Activated CD4-positive, alpha-beta memory T cell treated with anti-CD3 and anti-CD28 coated beads, Interleukin-2, amount 10 ng/mL, durations not matched to agents 7 days and 5 days (primary cell): Measurements from ENCODE around the gene FAM13A. TPM values are rescaled to one million over a fixed set of nuclear protein-coding genes. Genes with fewer than 3 reads are reported as not detected.
A peak's percentile ranks its signal among the peaks of the same experiment; 100 is the strongest.

ENCODE experiments used
- CTCF ChIA-PET: fragments of 350-600 bp; sonication (Branson Sonifier 250); formaldehyde crosslinking; loops from one replicate; lab custom pipeline; 2021; ENCODE audit warnings: antibody characterized with exemption, inconsistent platforms; lab: Charles Lee
- POLR2A ChIA-PET: fragments of 350-600 bp; sonication (Branson Sonifier 250); formaldehyde crosslinking; loops from one replicate; lab custom pipeline; 2021; ENCODE audit warnings: antibody characterized with exemption; lab: Charles Lee
- DNase-seq: peaks from one replicate; pipeline ENCODE4 v3.0.0-alpha.2; 2020
- H3K27ac Mint-ChIP-seq: one replicate; pipeline ENCODE4 v1.8.0; 2021; ENCODE audit warnings: mild to moderate bottlenecking, mixed read lengths
- H3K27me3 Mint-ChIP-seq: one replicate; pipeline ENCODE4 v1.8.0; 2021; ENCODE audit warnings: mixed read lengths
- H3K36me3 Mint-ChIP-seq: one replicate; pipeline ENCODE4 v1.8.0; 2021; ENCODE audit warnings: low read depth, mixed read lengths
- H3K4me1 Mint-ChIP-seq: one replicate; pipeline ENCODE4 v1.8.0; 2021; ENCODE audit warnings: mixed read lengths
- H3K4me3 Mint-ChIP-seq: one replicate; pipeline ENCODE4 v1.8.0; 2021; ENCODE audit warnings: mild to moderate bottlenecking, mixed read lengths
- H3K9me3 Mint-ChIP-seq: one replicate; pipeline ENCODE4 v1.8.0; 2021; ENCODE audit warnings: mixed read lengths
- total RNA-seq, 2 experiments: library from RNA; stranded (reverse); gene quantifications; one replicate each; pipeline ENCODE4 v1.2.3, GENCODE V29; 2021

FAM13A gene
- total RNA-seq, 2 experiments from 2014 or later, result 9.5 to 10.1 TPM

GRCh38 chr4:88697141-88697540 lies 359.8 kb downstream of the FAM13A start:
- no peaks in the 10 kb centered on the region for H3K27me3 Mint-ChIP-seq
- ChIA-PET POLR2A (no interaction called here), CTCF (interaction anchor here (1.0 kb wide), 1 partner anchor 158 kb away, joined by 4 read pairs; no protein-coding TSS in a partner anchor)
- H3K9me3 Mint-ChIP-seq, result no peaks in the 10 kb centered on the region
- DNase-seq, result no peak
- H3K36me3 Mint-ChIP-seq, result peaks cover 6% of the 10 kb centered on the region
- H3K4me1 Mint-ChIP-seq, result peaks cover 13% of the 10 kb centered on the region
- no peak overlapping the region for H3K27ac Mint-ChIP-seq
- peak overlapping the region; percentile 79 for H3K4me3 Mint-ChIP-seq

GRCh38 chr4:88696630-88697029 lies 360.4 kb downstream of the FAM13A start:
- POLR2A ChIA-PET, result interaction anchor here (1.4 kb wide), 1 partner anchor 40 kb away, joined by 3 read pairs; no protein-coding TSS in a partner anchor
- no peak for DNase-seq
- no peaks in the 10 kb centered on the region for H3K27me3 Mint-ChIP-seq
- CTCF ChIA-PET, result interaction anchor here (1.2 to 1.6 kb wide), 2 partner anchors 37 to 157 kb away, joined by 4 to 7 read pairs; no protein-coding TSS in a partner anchor
- H3K4me1 Mint-ChIP-seq, result peaks cover 13% of the 10 kb centered on the region
- H3K36me3 Mint-ChIP-seq, result peaks cover 6% of the 10 kb centered on the region
- peak overlapping the region; percentile 79 for H3K4me3 Mint-ChIP-seq
- H3K9me3 Mint-ChIP-seq, result no peaks in the 10 kb centered on the region
- no peak overlapping the region for H3K27ac Mint-ChIP-seq

- Mint-ChIP-seq H3K4me1 (peaks cover 12% of the 10 kb centered on the region), H3K4me3 (no peak overlapping the region), H3K27ac (no peak overlapping the region), H3K9me3 (no peaks in the 10 kb centered on the region), H3K36me3 (peaks cover 20% of the 10 kb centered on the region), H3K27me3 (no peaks in the 10 kb centered on the region)
- POLR2A ChIA-PET, result no interaction called here
- no peak for DNase-seq
- CTCF ChIA-PET, result no interaction called here
Observed at GRCh38 chr4:88693792-88694191, 363.2 kb downstream of the FAM13A start.

- H3K27me3 Mint-ChIP-seq, result no peaks in the 10 kb centered on the region
- H3K4me1 Mint-ChIP-seq, result no peaks in the 10 kb centered on the region
- H3K9me3 Mint-ChIP-seq, result no peaks in the 10 kb centered on the region
- no peak overlapping the region for H3K27ac Mint-ChIP-seq
- ChIA-PET CTCF (interaction anchor here (0.6 kb wide), 1 partner anchor 514 kb away, joined by 5 read pairs; no protein-coding TSS in a partner anchor), POLR2A (no interaction called here)
- no peak overlapping the region for H3K4me3 Mint-ChIP-seq
- H3K36me3 Mint-ChIP-seq, result peaks cover 40% of the 10 kb centered on the region
- DNase-seq, result no peak
Observed at GRCh38 chr4:88690355-88690754, 366.6 kb downstream of the FAM13A start.

- POLR2A ChIA-PET, result no interaction called here
- H3K36me3 Mint-ChIP-seq, result peaks cover 60% of the 10 kb centered on the region
- CTCF ChIA-PET, result interaction anchor here (1.1 kb wide), 1 partner anchor 9 kb away, joined by 4 read pairs; no protein-coding TSS in a partner anchor
- no peak overlapping the region for H3K27ac Mint-ChIP-seq
- no peak for DNase-seq
- peaks cover 2% of the 10 kb centered on the region for H3K4me1 Mint-ChIP-seq
- no peak overlapping the region for H3K4me3 Mint-ChIP-seq
- H3K9me3 Mint-ChIP-seq, result peaks cover 3% of the 10 kb centered on the region
- H3K27me3 Mint-ChIP-seq, result no peaks in the 10 kb centered on the region
Observed at GRCh38 chr4:88681209-88681608, 375.8 kb downstream of the FAM13A start.

Other genes with a start within 250 kb of the FAM13A start
- 1 to 10 TPM; 3.9 to 4.7 TPM for gene TIGD2, start 54.3 kb upstream of the FAM13A start, total RNA-seq